Lower lobe of right lung (tissue), 2 donors: ENCODE measurements around the gene LPP. TPM values are rescaled to one million over a fixed set of nuclear protein-coding genes. Genes with fewer than 3 reads are reported as not detected.
A peak's percentile ranks its signal among the peaks of the same experiment; 100 is the strongest.

Experiments
- ATAC-seq, 2 donors: fragments of 200-7000 bp; cut with Tn5 transposase; one replicate each; pipeline ENCODE4 v1.9.1; 2020 to 2022; ENCODE audit warnings: mild to moderate bottlenecking in 2 of 2, moderate library complexity in 2 of 2
- DNase-seq: peaks from one replicate; pipeline ENCODE4 v3.0.0-alpha.2; 2020
- H3K27ac ChIP-seq: fragments of 200-600 bp; one replicate; pipeline ENCODE4 v1.8.0; 2022
- H3K27me3 ChIP-seq: fragments of 200-600 bp; one replicate; pipeline ENCODE4 v1.8.0; 2022; ENCODE audit warnings: low read depth
- H3K36me3 ChIP-seq: fragments of 200-600 bp; one replicate; pipeline ENCODE4 v1.8.0; 2022; ENCODE audit warnings: mild to moderate bottlenecking
- H3K4me1 ChIP-seq: fragments of 200-600 bp; one replicate; pipeline ENCODE4 v1.8.0; 2022
- H3K4me3 ChIP-seq: fragments of 200-600 bp; one replicate; pipeline ENCODE4 v1.8.0; 2022; ENCODE audit warnings: mild to moderate bottlenecking
- H3K9me3 ChIP-seq: fragments of 200-600 bp; one replicate; pipeline ENCODE4 v1.8.0; 2022
- CTCF ChIP-seq: fragments of 200-600 bp; IDR thresholded peaks from one replicate; pipeline ENCODE4 v1.8.0; 2022; ENCODE audit warnings: antibody characterized with exemption, mild to moderate bottlenecking
- intact Hi-C: fragments of 100-400 bp; cut with DNase I; formaldehyde crosslinking; loops from one replicate; pipeline ENCODE4 v1.11.0; 2022
- total RNA-seq: library from RNA; stranded (reverse); fragmentation: NEBNext Ultra II Directional; extraction: Animal tissue kit (Norgen Biotek cat#: 25700); gene quantifications from one replicate; pipeline ENCODE4 v1.2.1, GENCODE V29; 2021
- donor health status: DM: no; HTN: yes; CAD: no; lungs with severe emphysema.

Gene LPP
- total RNA-seq, 1 donor from 2014 or later, result 180 TPM

GRCh38 chr3:188392076-188392475 lies 238.1 kb downstream of the LPP start:
- Histone ChIP-seq H3K9me3 (no peaks in the 10 kb centered on the region), H3K27ac (no peak overlapping the region), H3K4me1 (peaks cover 44% of the 10 kb centered on the region), H3K4me3 (no peak overlapping the region), H3K27me3 (no peaks in the 10 kb centered on the region), H3K36me3 (no peaks in the 10 kb centered on the region)
- intact Hi-C loops, result no loop called here
- ATAC-seq (no peak), DNase-seq (no peak)
- TF ChIP-seq CTCF, result no peak

- DNase-seq (no peak), ATAC-seq (no peak)
- no peak for TF ChIP-seq CTCF
- Histone ChIP-seq H3K4me1 (peaks cover 48% of the 10 kb centered on the region), H3K4me3 (no peak overlapping the region), H3K9me3 (no peaks in the 10 kb centered on the region), H3K27ac (no peak overlapping the region), H3K27me3 (no peaks in the 10 kb centered on the region), H3K36me3 (no peaks in the 10 kb centered on the region)
- intact Hi-C loops, result no loop called here
Observed at GRCh38 chr3:188394623-188395022, 240.7 kb downstream of the LPP start.

GRCh38 chr3:188396251-188396650 lies 242.3 kb downstream of the LPP start:
- DNase-seq, result no peak
- peaks cover 46% of the 10 kb centered on the region for H3K4me1 ChIP-seq
- no peak overlapping the region for H3K27ac ChIP-seq

GRCh38 chr3:188396900-188397299 lies 242.9 kb downstream of the LPP start:
- Histone ChIP-seq H3K4me1 (peaks cover 46% of the 10 kb centered on the region), H3K27ac (peak overlapping the region; percentile 51), H3K27me3 (no peaks in the 10 kb centered on the region), H3K9me3 (no peaks in the 10 kb centered on the region), H3K36me3 (no peaks in the 10 kb centered on the region), H3K4me3 (peak overlapping the region; percentile 26)
- no peak for TF ChIP-seq CTCF
- intact Hi-C loops, result no loop called here
- DNase-seq, result no peak
- peak in 1 of 2 donors; percentile 4 for ATAC-seq

More at GRCh38 chr3:188396251-188396650, 242.3 kb downstream of the LPP start:
- intact Hi-C loops, result no loop called here
- H3K4me3 ChIP-seq, result no peak overlapping the region
- no peaks in the 10 kb centered on the region for H3K36me3 ChIP-seq
- H3K27me3 ChIP-seq, result no peaks in the 10 kb centered on the region
- no peak for TF ChIP-seq CTCF
- no peak for ATAC-seq
- H3K9me3 ChIP-seq, result no peaks in the 10 kb centered on the region

- H3K4me3 ChIP-seq, result peak overlapping the region; percentile 26
Observed at GRCh38 chr3:188397766-188398705, 244.1 kb downstream of the LPP start.

More at GRCh38 chr3:188397766-188398705, 244.1 kb downstream of the LPP start:
- ATAC-seq (no peak), DNase-seq (no peak)
- TF ChIP-seq CTCF, result no peak
- intact Hi-C loops, result no loop called here
- H3K9me3 ChIP-seq, result no peaks in the 10 kb centered on the region
- no peaks in the 10 kb centered on the region for H3K27me3 ChIP-seq
- H3K27ac ChIP-seq, result peak overlapping the region; percentile 51
- no peaks in the 10 kb centered on the region for H3K36me3 ChIP-seq
- H3K4me1 ChIP-seq, result peaks cover 46% of the 10 kb centered on the region
